NAMALWA (cell line): ENCODE results near the gene RASD2.

ENCODE experiments used
- DNase-seq: peaks from one replicate; pipeline ENCODE4 v3.0.0-alpha.2; 2015; ENCODE audit warnings: low spot score

The RASD2 gene

GRCh38 chr22:35519306-35520000, 21.2 kb upstream of the RASD2 start:
- no peak for DNase-seq

GRCh38 chr22:35521358-35522224, 19.0 kb upstream of the RASD2 start:
- DNase-seq, result no peak

DNA sequence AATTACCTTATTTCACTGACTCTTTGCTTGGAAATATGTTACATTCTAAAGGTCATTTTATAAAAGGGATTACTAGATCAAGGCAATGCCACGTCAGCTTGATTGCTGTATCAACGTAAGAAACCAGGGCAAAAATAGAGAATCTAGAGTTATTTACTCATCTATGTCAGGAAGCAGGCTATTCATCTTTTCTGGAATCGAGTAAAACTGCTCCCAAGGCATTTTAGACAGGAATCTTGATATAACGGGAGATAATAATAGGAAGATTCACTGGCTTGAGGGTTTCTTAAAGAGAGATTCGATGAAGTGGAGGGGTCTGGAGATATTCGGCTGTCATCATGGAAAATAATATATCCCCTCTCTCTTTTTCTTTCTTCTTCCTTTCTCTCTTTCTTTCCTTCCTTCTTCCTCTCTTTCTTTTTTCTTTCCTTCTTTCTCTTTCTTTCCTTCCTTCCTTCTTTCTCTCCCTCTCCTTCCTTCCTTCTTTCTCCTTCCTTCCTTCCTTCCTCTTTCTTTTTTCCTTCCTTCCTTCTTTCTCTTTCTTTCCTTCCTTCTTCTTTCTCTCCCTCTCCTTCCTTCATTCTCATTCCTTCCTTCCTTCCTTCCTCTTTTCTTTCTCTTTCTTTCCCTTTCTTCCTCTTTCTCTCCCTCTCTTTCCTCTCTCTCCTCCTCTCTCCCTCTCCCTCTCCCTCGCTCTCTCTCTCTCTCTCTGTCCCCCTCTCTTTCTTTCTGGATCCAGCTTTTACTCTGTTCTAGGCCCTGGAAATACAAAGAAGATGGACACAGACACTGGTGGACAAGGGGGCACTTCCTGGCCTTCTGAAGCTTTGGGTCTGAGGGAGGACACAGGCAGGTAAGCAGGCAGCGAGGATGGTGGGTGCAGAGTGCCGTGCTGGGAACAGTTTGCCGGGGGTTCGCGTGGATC, 18.1 kb upstream of the RASD2 start:
- no peak for DNase-seq

GRCh38 chr22:35523167-35523947, 17.3 kb upstream of the RASD2 start:
- DNase-seq, result no peak

DNA sequence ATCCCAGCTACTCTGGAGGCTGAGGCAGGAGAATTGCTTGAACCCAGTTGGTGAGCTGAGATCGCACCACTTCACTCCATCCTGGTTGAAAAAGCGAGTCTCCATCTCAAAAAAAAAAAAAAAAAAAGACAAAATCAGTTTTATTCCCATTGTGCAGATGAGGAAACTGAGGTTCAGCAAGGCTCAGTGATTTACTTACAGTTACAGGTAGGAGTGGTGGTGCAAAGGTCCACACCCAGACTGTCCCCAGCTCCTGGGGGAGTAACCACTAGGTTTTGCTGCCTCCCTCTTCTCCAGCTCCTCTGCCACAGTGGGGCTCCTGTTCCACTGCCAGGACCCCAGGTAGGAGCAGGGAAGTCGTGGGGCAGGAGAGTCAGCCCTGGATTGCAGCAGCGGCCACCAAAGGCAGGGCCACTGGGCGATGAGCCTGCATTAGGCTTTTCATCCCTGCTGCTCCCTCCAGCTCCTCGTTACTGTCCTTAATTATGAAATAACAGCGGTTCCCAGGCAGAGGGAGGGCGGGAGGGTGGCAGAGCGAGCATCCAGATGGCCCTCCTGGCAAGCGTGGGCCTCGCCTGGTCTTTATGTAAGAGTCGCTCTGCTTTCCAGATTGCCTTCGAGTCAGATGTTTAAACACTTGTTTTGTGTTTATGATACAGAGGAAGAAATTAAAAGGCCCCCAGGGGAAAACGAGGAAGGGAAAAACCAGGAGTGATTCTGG, 15.5 kb upstream of the RASD2 start:
- DNase-seq, result no peak

DNA sequence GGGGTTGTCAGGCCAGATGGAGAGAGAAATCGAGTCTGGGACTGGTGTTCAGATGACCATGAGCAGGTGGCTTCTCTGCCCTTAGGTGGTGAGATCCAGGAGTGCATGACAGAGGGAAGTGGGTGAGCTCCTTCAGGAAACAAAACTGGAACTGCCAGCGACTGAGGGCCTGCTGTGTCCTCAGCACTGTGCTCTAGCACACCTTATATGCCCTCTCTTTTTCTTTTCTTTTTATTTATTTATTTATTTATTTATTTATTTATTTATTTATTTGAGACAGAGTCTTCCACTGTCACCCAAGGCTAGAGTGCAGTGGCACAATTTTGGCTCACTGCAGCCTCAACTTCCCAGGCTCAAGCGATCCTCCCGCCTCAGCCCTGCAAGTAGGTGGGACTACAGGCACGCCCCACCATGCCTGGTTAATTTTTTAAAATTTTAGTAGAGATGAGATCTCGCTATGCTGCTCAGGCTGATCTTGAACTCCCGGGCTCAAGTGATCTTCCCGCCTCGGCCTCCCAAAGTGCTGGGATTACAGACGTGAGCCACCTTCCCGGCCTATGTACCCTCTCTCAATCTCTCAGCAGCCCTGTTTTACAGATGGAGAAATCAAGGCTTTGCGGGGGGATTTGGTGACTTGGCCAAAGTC, 14.8 kb upstream of the RASD2 start:
- no peak for DNase-seq

- DNase-seq, result no peak
Measured at GRCh38 chr22:35526333-35526979, 14.2 kb upstream of the RASD2 start.

DNA sequence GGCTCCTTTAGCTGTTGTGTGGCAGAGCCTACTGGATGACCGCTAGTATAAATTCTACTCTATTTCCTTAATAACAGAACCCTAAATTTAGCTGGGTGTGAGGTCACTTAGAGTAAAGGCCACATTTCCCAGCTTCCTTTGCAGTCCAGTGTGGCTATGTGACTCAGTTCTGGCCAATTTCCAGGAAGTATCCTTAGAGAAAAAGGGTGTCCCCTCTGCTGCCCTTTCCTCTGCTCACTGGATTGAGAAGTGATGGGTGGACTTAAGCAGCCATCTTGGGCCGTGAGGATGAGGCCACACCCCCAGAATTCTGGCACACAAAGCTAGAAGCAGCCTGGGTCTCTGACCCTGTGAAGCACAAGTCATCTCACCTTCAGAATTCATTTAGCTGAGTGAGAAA, 11.7 kb upstream of the RASD2 start:
- no peak for DNase-seq

DNA sequence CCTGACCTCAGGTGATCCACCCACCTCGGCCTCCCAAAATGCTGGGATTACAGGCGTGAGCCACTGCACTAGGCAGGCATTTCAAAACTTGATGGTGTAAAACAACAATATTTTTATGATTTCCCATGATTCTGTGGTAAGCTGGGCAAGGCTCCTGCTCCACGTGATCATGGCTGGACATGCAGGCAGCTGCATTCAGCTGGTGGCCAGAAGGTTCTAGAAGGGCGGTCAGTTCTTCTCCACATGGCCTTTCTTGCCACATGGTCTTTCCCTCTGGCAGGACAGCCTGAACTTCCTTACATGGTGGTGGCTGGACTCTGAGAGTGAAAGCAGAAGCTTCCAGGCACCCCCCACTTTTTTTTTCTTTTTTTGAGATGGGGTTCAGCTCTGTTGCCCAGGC, 9.9 kb upstream of the RASD2 start:
- DNase-seq, result no peak

DNA sequence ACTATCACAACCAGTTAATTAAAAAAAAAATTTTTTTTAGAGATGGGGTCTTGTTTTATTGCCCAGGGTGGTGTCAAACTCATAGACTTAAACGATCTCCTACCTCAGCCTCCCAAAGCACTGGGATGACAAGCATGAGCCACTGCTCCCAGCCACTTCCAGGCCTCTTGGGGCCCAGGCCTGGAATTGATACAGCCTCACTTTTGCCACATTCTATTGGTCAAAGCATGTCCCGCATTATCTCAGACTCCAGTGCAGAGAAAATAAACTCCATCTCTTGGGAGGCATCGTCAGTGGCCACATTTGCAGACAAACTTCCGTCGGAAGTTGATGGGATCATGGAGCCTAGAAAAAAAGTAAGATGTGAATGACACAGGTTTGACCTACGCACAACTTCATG, 9.4 kb upstream of the RASD2 start:
- DNase-seq, result no peak

- DNase-seq, result no peak
Measured at GRCh38 chr22:35531676-35532075, 9.0 kb upstream of the RASD2 start.

GRCh38 chr22:35533365-35534029, 7.1 kb upstream of the RASD2 start:
- no peak for DNase-seq

DNA sequence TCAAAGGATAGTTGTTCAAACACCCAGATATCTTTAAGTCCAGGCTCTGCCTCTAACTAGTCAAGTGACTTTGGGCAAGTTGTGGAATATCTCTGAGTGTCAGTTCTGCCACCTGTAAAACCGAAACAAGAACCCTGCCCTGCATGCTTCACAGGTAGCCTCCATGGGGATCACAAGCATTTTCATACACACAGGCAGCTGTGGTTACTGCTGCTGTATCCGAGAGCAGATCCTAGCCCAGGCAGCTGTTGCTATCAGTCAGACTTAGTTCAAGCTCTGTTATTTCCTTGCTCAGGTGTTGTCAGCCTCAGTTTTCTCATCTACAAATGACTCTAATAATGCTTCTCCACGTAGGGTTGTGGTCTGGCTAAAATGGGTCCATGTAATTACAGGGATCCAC, 6.5 kb upstream of the RASD2 start:
- no peak for DNase-seq

- no peak for DNase-seq
Measured at GRCh38 chr22:35537232-35537631, 3.4 kb upstream of the RASD2 start.

DNA sequence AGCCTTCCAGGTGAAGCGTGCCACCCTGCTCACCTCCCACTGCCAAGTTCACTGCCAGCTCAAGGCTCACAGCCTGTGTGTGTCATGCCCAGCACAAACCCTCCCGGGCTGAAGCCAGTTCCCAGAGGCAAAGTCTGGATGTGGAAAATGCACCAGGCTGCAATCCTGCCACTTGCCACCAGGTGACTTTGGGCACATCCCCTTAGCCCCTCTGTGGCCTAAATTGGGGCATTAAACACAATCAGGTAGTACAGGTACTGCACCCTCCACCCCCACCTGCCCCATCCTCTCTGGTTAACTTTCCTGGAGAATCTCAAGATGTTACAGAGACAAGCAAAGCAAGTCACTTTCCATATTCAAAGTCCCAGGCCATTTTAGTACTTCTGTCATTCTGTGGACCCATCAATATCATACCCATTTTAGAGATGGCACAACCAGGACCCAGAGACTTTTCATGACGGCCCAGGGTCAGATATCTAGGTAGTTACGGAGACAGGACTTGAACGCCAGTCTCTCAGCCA, 1.8 kb upstream of the RASD2 start:
- DNase-seq, result peak; percentile 59

DNA sequence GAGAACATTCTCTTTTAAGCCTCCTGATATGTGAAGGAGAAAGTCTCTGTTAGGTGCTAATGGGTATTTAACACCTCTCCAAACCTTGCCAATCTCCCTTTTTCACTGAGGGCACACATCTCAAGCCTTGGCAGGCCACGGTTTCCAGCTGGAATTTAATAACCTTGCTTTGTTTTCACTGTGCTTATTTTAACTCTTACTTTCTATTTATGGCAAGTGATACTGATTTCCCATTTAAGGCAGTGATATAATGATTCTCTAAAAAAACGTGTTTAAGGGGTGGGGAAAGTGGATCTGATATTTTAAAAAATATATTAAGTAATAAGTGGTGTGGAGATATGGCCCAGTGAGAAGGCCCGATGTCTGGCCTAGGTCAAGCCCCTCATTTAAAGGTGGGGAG, 1.1 kb upstream of the RASD2 start:
- no peak for DNase-seq

- peak; percentile 64 for DNase-seq
Measured at GRCh38 chr22:35539910-35540594, 579 bp upstream of the RASD2 start.

DNA sequence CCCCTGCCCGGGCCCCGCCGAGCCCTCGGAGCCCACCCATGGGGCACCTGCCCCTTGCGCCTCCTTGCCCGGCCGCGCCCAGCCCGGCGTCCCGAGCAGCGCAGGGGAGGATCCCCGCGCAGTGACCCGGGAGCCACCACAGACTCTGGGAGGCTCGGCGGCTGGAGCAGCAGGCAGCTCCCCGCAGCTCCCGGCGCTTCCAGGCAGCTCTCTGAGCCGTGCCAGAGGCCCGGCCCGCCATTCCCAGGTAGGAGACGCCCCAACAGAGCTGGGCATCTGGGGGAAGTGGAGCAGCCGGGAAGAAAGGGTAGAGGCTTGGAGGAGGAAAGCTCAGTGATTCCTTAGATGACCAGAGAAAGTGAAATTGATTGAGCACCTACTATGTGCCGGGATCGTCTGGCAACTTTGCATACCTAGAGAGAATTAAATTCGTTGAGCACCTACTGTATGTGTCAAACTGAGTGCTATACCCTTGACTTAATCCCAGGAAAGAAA, 670 bp downstream of the RASD2 start:
- DNase-seq, result no peak
